ENCODE measurements around the gene ABLIM2.

The ABLIM2 gene

DNA sequence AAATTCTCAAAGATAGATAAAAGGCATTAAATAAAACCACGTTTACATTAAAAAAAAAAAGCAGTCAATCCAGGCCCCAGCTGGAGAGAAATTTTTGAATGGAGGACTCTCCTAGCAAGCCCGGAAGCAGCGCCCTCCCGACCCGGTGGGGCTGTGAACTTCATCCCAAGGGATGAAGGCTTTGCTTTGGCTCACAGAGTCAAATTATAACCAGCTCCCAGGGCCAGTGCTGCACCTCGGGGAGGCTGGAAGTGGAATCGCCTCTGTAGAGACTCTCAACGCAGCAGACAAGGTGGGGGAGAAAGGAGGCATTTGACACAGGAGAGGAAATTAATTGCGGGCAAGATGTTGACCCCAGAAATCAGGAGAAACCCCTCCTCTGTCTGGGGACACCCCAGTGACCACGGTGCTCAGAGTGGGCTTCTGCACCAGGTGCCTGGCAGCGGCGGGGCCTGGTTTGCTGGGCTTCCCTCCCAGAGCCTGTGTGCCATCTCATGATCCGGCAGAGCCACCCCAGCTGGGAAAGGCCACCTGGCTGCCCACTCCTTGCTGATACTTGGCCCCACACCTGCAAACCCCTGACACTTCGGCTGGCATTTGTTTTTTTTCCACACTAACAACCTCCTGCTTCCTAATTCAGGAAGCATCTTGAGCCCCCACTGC is 71.7 kb downstream of the ABLIM2 start:
- Histone ChIP-seq H3K4ac (ENCODE audit: low read depth, low read length) (no peak overlapping the region), H4K8ac (ENCODE audit: low read depth, low read length) (no peak overlapping the region), H3K4me1 (ENCODE audit: control insufficient read depth, low read depth, low read length) (no peaks in the 10 kb centered on the region), H3K4me3 (ENCODE audit: low read length) (no peak overlapping the region), H3K36me3 (ENCODE audit: control insufficient read depth, insufficient read depth, low read length) (no peaks in the 10 kb centered on the region), H2BK15ac (replicated peaks; ENCODE audit: low read depth) (no peak overlapping the region), H3K4me2 (ENCODE audit: low read length) (no peak overlapping the region), H3K27ac (ENCODE audit: low read depth, low read length) (no peak overlapping the region), H2BK120ac (ENCODE audit: low read depth, low read length) (no peak overlapping the region), H4K5ac (ENCODE audit: low read length) (no peak overlapping the region), H3K23ac (ENCODE audit: low read length) (no peak overlapping the region), H3K18ac (ENCODE audit: low read length) (no peak overlapping the region), H3K27me3 (ENCODE audit: insufficient read depth, low read length, poor library complexity) (no peaks in the 10 kb centered on the region), H2BK5ac (ENCODE audit: low read length) (no peak overlapping the region), H3K9ac (ENCODE audit: low read length) (no peak overlapping the region), H3K79me2 (ENCODE audit: control insufficient read depth, insufficient read depth, low read length) (no peaks in the 10 kb centered on the region), H3K56ac (ENCODE audit: low read length) (no peak overlapping the region), H3K79me1 (ENCODE audit: low read length) (no peaks in the 10 kb centered on the region), H2AK5ac (ENCODE audit: low read length) (no peak overlapping the region)
- WGBS (ENCODE audit: extremely low coverage, insufficient coverage, low lambda C conversion rate): no CpG with 5 or more reads among the region's 14 CpGs
- DNase-seq: no peak

DNA sequence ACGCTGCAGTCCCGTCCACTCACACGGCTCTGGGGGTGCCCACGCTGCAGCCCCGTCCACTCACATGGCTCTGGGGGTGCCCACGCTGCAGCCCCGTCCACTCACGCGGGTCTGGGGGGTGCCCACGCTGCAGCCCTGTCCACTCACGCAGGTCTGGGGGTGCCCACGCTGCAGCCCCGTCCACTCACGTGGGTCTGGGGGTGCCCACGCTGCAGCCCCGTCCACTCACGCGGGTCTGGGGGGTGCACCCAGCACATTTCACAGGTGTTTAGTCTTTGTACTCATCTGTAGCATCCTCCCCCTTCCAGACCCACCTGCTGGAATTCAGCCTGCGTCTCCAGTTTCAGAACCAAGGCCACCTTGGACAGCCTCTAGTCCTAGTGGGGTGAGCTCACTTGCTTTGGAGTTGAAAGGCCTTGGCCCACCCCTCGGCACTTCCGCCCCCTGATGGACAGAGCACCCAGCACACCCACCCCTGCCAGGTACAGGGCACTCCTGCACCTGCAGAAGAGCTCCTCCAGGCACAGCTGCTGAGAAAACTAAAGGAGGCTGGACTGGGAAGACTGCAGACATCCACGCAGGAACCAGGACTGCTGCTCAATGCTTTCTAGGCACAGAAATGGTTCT is 73.0 kb downstream of the ABLIM2 start:
- Histone ChIP-seq H3K9ac (ENCODE audit: low read length) (no peak overlapping the region), H3K4me1 (ENCODE audit: control insufficient read depth, low read depth, low read length) (peaks cover 3% of the 10 kb centered on the region), H2BK5ac (ENCODE audit: low read length) (no peak overlapping the region), H3K79me1 (ENCODE audit: low read length) (no peaks in the 10 kb centered on the region), H3K4ac (ENCODE audit: low read depth, low read length) (no peak overlapping the region), H2AK5ac (ENCODE audit: low read length) (no peak overlapping the region), H3K18ac (ENCODE audit: low read length) (no peak overlapping the region), H3K27ac (ENCODE audit: low read depth, low read length) (no peak overlapping the region), H2BK120ac (ENCODE audit: low read depth, low read length) (no peak overlapping the region), H4K5ac (ENCODE audit: low read length) (no peak overlapping the region), H3K79me2 (ENCODE audit: control insufficient read depth, insufficient read depth, low read length) (no peaks in the 10 kb centered on the region), H3K23ac (ENCODE audit: low read length) (no peak overlapping the region), H3K4me3 (ENCODE audit: low read length) (no peak overlapping the region), H4K8ac (ENCODE audit: low read depth, low read length) (no peak overlapping the region), H3K36me3 (ENCODE audit: control insufficient read depth, insufficient read depth, low read length) (no peaks in the 10 kb centered on the region), H3K27me3 (ENCODE audit: insufficient read depth, low read length, poor library complexity) (no peaks in the 10 kb centered on the region), H3K56ac (ENCODE audit: low read length) (no peak overlapping the region), H3K4me2 (ENCODE audit: low read length) (no peak overlapping the region), H2BK15ac (replicated peaks; ENCODE audit: low read depth) (no peak overlapping the region)
- DNase-seq: peak; percentile 42
- WGBS (ENCODE audit: extremely low coverage, insufficient coverage, low lambda C conversion rate): no CpG with 5 or more reads among the region's 22 CpGs

DNA sequence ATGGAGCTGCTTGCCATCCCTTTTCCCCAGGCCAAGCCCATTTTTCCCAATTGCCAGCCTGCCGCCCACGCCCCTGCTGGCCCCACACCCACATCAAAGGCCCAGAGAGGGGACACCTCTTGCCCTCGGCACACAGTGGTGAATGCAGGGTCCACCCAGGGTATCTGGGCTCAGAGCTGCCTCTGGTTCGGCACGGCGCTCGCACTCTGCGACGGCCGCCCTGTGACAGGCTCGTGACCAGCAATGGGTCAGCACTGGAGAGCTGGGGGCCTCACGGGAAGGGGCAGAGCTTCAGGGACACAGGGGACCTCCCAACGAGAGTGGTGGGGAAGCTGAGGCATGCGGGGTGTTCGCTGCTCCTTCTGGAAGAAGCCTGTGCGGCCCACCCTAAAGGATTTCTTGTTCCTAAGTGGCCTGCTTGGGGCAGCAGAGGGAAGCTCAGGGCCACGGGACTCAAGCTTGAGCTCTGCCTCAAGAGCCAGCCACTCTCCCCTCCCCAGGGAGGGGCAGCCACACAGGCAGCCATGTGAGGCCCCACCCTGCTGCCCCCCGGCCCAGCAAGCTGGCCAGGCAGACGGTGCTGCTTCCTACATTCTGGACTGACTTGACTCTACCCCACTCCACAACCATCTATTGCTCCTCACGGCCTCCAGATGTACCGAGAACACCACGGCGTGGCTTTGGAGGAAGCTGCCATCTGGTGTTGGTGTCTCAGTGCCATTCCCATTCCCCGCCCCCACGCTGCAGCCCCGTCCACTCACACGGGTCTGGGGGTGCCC is 73.7 kb downstream of the ABLIM2 start:
- H4K5ac ChIP-seq (ENCODE audit: low read length): no peak overlapping the region
- H3K9ac ChIP-seq (ENCODE audit: low read length): no peak overlapping the region
- no peak overlapping the region for H3K23ac ChIP-seq (ENCODE audit: low read length)
- no peaks in the 10 kb centered on the region for H3K27me3 ChIP-seq (ENCODE audit: insufficient read depth, low read length, poor library complexity)
- no peaks in the 10 kb centered on the region for H3K79me1 ChIP-seq (ENCODE audit: low read length)
- H3K79me2 ChIP-seq (ENCODE audit: control insufficient read depth, insufficient read depth, low read length): no peaks in the 10 kb centered on the region
- DNase-seq: no peak
- H3K27ac ChIP-seq (ENCODE audit: low read depth, low read length): no peak overlapping the region
- no peak overlapping the region for H2BK5ac ChIP-seq (ENCODE audit: low read length)
- H2AK5ac ChIP-seq (ENCODE audit: low read length): no peak overlapping the region
- H3K4ac ChIP-seq (ENCODE audit: low read depth, low read length): no peak overlapping the region
- H3K4me3 ChIP-seq (ENCODE audit: low read length): no peak overlapping the region
- H3K4me2 ChIP-seq (ENCODE audit: low read length): no peak overlapping the region
- no peaks in the 10 kb centered on the region for H3K36me3 ChIP-seq (ENCODE audit: control insufficient read depth, insufficient read depth, low read length)
- H3K56ac ChIP-seq (ENCODE audit: low read length): no peak overlapping the region
- no peak overlapping the region for H2BK120ac ChIP-seq (ENCODE audit: low read depth, low read length)
- peaks cover 4% of the 10 kb centered on the region for H3K4me1 ChIP-seq (ENCODE audit: control insufficient read depth, low read depth, low read length)
- H3K18ac ChIP-seq (ENCODE audit: low read length): no peak overlapping the region
- H2BK15ac ChIP-seq (replicated peaks; ENCODE audit: low read depth): no peak overlapping the region
- H4K8ac ChIP-seq (ENCODE audit: low read depth, low read length): no peak overlapping the region
- no CpG with 5 or more reads among the region's 27 CpGs for WGBS (ENCODE audit: extremely low coverage, insufficient coverage, low lambda C conversion rate)

DNA sequence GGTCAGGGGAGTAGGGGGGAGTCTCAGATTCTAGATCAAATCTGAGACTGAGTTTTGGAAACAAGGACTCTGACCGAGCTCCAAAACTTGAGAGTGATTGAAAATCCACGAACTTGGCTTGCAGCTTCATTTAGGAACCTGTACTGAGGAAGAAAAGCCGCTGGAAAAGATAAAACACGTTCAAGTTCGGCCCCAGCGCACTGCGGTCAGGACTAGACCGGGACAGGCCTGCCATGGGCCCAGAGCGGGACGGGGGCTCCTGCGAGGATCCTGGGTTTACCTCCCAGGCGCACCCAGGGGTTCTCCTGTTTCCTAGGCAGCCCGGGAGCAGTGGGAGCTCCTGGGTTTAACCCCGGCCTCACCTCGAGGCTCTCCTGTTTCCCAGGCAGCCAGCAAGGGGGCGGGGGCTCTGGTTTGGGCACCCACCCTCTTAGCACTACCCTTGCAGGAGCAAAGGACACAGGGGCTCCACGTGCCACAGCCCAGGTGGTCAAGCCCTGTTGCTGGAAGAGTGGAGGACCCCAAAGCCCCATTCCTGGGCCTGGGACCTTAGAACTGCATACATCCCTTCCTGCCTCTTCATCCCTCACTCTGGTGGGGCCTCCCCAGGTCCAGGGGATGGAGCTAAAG is 74.5 kb downstream of the ABLIM2 start:
- no peak overlapping the region for H2BK15ac ChIP-seq (replicated peaks; ENCODE audit: low read depth)
- H3K27me3 ChIP-seq (ENCODE audit: insufficient read depth, low read length, poor library complexity): no peaks in the 10 kb centered on the region
- no peak overlapping the region for H3K18ac ChIP-seq (ENCODE audit: low read length)
- no peak overlapping the region for H2BK5ac ChIP-seq (ENCODE audit: low read length)
- no peak overlapping the region for H4K8ac ChIP-seq (ENCODE audit: low read depth, low read length)
- H3K23ac ChIP-seq (ENCODE audit: low read length): no peak overlapping the region
- H3K9ac ChIP-seq (ENCODE audit: low read length): no peak overlapping the region
- H3K4me1 ChIP-seq (ENCODE audit: control insufficient read depth, low read depth, low read length): peaks cover 4% of the 10 kb centered on the region
- no peak for DNase-seq
- no CpG with 5 or more reads among the region's 17 CpGs for WGBS (ENCODE audit: extremely low coverage, insufficient coverage, low lambda C conversion rate)
- no peak overlapping the region for H3K56ac ChIP-seq (ENCODE audit: low read length)
- no peak overlapping the region for H2AK5ac ChIP-seq (ENCODE audit: low read length)
- H3K4ac ChIP-seq (ENCODE audit: low read depth, low read length): no peak overlapping the region
- no peaks in the 10 kb centered on the region for H3K79me2 ChIP-seq (ENCODE audit: control insufficient read depth, insufficient read depth, low read length)
- no peak overlapping the region for H2BK120ac ChIP-seq (ENCODE audit: low read depth, low read length)
- H3K4me2 ChIP-seq (ENCODE audit: low read length): no peak overlapping the region
- H3K79me1 ChIP-seq (ENCODE audit: low read length): no peaks in the 10 kb centered on the region
- H3K27ac ChIP-seq (ENCODE audit: low read depth, low read length): no peak overlapping the region
- no peaks in the 10 kb centered on the region for H3K36me3 ChIP-seq (ENCODE audit: control insufficient read depth, insufficient read depth, low read length)
- H3K4me3 ChIP-seq (ENCODE audit: low read length): no peak overlapping the region
- no peak overlapping the region for H4K5ac ChIP-seq (ENCODE audit: low read length)

DNA sequence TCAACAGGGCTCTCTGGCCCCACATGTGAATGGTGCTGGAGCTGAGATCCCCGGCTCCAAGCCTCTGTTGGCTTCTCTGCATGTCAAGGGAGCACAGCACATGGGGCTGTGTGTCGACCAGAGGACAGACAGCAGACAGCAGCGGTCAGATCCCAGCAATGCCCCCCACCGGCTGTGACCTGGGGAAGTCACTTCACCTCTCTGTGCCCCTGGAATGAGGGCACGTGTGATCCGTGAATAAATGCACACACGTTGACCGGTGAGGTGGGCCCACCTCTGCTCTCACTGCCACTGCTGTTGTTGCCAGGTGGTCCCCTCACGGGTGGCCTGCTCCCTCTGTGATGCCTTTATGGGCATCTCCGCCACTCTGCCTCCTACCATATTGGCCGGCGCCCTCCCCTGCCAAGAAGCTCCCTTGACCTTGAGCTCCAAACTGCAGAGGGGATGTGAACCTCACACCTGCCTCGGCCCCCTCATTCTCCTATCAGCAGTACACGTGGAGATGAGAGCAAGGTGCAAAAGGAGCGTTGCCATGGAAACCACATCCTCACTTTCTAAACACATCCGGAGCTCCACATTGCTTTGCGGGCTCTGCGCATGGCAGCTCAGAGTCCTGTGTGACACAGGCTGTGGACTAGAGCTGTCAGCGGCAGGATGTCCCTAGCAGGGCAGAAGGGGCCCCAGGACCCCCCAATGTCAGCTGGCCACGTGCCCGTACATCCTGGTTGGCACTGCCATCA is 75.4 kb downstream of the ABLIM2 start:
- no peak overlapping the region for H3K27ac ChIP-seq (ENCODE audit: low read depth, low read length)
- no peak overlapping the region for H2BK15ac ChIP-seq (replicated peaks; ENCODE audit: low read depth)
- WGBS (ENCODE audit: extremely low coverage, insufficient coverage, low lambda C conversion rate): no CpG with 5 or more reads among the region's 21 CpGs
- no peaks in the 10 kb centered on the region for H3K79me2 ChIP-seq (ENCODE audit: control insufficient read depth, insufficient read depth, low read length)
- H3K56ac ChIP-seq (ENCODE audit: low read length): no peak overlapping the region
- H3K79me1 ChIP-seq (ENCODE audit: low read length): no peaks in the 10 kb centered on the region
- H3K27me3 ChIP-seq (ENCODE audit: insufficient read depth, low read length, poor library complexity): no peaks in the 10 kb centered on the region
- H2BK120ac ChIP-seq (ENCODE audit: low read depth, low read length): no peak overlapping the region
- peaks cover 4% of the 10 kb centered on the region for H3K4me1 ChIP-seq (ENCODE audit: control insufficient read depth, low read depth, low read length)
- no peak overlapping the region for H4K8ac ChIP-seq (ENCODE audit: low read depth, low read length)
- no peak overlapping the region for H2AK5ac ChIP-seq (ENCODE audit: low read length)
- H3K4me2 ChIP-seq (ENCODE audit: low read length): no peak overlapping the region
- no peak overlapping the region for H3K23ac ChIP-seq (ENCODE audit: low read length)
- H3K4me3 ChIP-seq (ENCODE audit: low read length): no peak overlapping the region
- no peak overlapping the region for H4K5ac ChIP-seq (ENCODE audit: low read length)
- no peak overlapping the region for H3K9ac ChIP-seq (ENCODE audit: low read length)
- H3K18ac ChIP-seq (ENCODE audit: low read length): no peak overlapping the region
- H3K4ac ChIP-seq (ENCODE audit: low read depth, low read length): no peak overlapping the region
- DNase-seq: no peak
- H3K36me3 ChIP-seq (ENCODE audit: control insufficient read depth, insufficient read depth, low read length): no peaks in the 10 kb centered on the region
- no peak overlapping the region for H2BK5ac ChIP-seq (ENCODE audit: low read length)

Data from mesendoderm (in vitro differentiated cells).